Activated CD4-positive, alpha-beta memory T cell treated with anti-CD3 and anti-CD28 coated beads, Interleukin-2, amount 10 ng/mL, durations not matched to agents 7 days and 5 days (primary cell): ENCODE measurements around the gene FOXL3. TPM values are rescaled to one million over a fixed set of nuclear protein-coding genes. Genes with fewer than 3 reads are reported as not detected.
"Not testable (repeated sequence)": the region's sequence is repeated elsewhere in the genome, so short reads cannot be mapped to it uniquely, and the experiment has no call there.

ENCODE experiments used
- CTCF ChIA-PET: fragments of 350-600 bp; sonication (Branson Sonifier 250); formaldehyde crosslinking; loops from one replicate; lab custom pipeline; 2021; ENCODE audit warnings: antibody characterized with exemption, inconsistent platforms; lab: Charles Lee
- POLR2A ChIA-PET: fragments of 350-600 bp; sonication (Branson Sonifier 250); formaldehyde crosslinking; loops from one replicate; lab custom pipeline; 2021; ENCODE audit warnings: antibody characterized with exemption; lab: Charles Lee
- DNase-seq: peaks from one replicate; pipeline ENCODE4 v3.0.0-alpha.2; 2020
- H3K27ac Mint-ChIP-seq: one replicate; pipeline ENCODE4 v1.8.0; 2021; ENCODE audit warnings: mild to moderate bottlenecking, mixed read lengths
- H3K27me3 Mint-ChIP-seq: one replicate; pipeline ENCODE4 v1.8.0; 2021; ENCODE audit warnings: mixed read lengths
- H3K36me3 Mint-ChIP-seq: one replicate; pipeline ENCODE4 v1.8.0; 2021; ENCODE audit warnings: low read depth, mixed read lengths
- H3K4me1 Mint-ChIP-seq: one replicate; pipeline ENCODE4 v1.8.0; 2021; ENCODE audit warnings: mixed read lengths
- H3K4me3 Mint-ChIP-seq: one replicate; pipeline ENCODE4 v1.8.0; 2021; ENCODE audit warnings: mild to moderate bottlenecking, mixed read lengths
- H3K9me3 Mint-ChIP-seq: one replicate; pipeline ENCODE4 v1.8.0; 2021; ENCODE audit warnings: mixed read lengths
- total RNA-seq, 2 experiments: library from RNA; stranded (reverse); gene quantifications; one replicate each; pipeline ENCODE4 v1.2.3, GENCODE V29; 2021

The FOXL3 gene
- total RNA-seq, 2 experiments from 2014 or later, result not detected

DNA sequence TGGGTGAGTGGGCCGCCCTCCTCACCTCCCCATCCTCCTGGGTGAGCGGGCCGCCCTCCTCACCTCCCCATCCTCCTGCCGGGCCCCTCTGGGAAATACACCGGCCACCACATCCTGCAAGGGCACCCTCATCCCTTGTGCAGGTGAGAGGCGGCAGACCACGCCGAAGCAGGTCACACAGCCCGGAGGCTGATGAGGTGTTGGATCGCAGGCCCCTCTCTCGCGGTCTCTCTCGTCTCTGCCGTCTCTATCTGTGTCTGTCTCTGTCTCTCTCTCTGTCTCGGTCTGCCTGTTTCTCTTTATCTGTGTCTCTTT is 30.8 kb upstream of the FOXL3 start:
- Mint-ChIP-seq H3K36me3 (peaks cover 11% of the 10 kb centered on the region), H3K27ac (no peak overlapping the region), H3K27me3 (no peaks in the 10 kb centered on the region), H3K4me3 (no peak overlapping the region), H3K9me3 (peaks cover 11% of the 10 kb centered on the region), H3K4me1 (peaks cover 3% of the 10 kb centered on the region)
- POLR2A ChIA-PET, result no interaction called here
- DNase-seq, result no peak
- CTCF ChIA-PET, result no interaction called here

- CTCF ChIA-PET, result no interaction called here
- H3K27ac Mint-ChIP-seq, result no peak overlapping the region
Observed at GRCh38 chr7:259751-260405, 30.1 kb upstream of the FOXL3 start.

DNA sequence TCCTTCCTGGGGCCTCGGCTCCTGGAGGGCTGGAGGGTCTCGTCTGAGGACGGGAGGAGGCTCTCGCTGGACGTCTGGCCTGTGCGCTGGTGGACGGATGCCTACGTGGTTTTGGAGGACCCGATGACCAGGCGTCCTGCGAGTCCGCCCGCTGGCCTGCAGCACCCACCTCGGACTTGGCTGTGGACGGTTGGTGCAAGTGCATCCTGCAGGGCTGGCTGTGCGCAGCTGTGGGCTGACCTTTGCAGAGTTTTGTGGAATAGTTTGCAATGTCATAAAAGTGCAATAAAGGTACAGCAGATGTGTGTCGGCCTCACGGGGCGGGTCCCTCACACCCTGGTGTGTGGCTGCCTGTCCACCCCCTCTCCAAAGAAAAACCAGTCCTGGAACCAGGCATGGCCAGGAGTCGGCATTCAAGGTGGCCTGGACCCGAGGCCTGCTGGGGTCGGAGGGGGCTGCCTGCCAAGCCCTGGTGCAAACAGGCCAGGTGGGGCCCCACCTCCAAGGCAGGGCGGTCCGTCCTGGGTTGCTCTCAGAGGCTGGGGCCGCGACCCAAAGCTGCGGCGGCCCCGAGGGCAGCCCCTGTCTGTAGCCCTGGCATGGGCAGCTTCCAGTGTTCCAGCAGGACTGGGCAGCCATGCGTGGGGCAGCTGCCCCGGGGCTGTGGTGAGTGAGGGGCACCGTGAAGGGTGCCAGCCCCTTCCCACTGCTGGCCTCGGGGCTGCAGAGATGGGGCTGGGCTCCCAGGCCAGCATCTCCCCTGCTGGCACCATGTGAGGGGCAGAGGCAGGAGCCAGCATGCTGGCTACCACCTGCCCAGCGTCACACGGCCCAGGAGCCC is 29.3 kb upstream of the FOXL3 start:
- ChIA-PET CTCF (no interaction called here), POLR2A (no interaction called here)
- no peak for DNase-seq
- Mint-ChIP-seq H3K4me3 (no peak overlapping the region), H3K9me3 (peaks cover 11% of the 10 kb centered on the region), H3K36me3 (peaks cover 11% of the 10 kb centered on the region), H3K27ac (no peak overlapping the region), H3K27me3 (no peaks in the 10 kb centered on the region), H3K4me1 (peaks cover 3% of the 10 kb centered on the region)

More at GRCh38 chr7:259751-260405, 30.1 kb upstream of the FOXL3 start:
- POLR2A ChIA-PET, result no interaction called here
- Mint-ChIP-seq H3K9me3 (peaks cover 11% of the 10 kb centered on the region), H3K4me3 (no peak overlapping the region), H3K27me3 (no peaks in the 10 kb centered on the region), H3K36me3 (peaks cover 11% of the 10 kb centered on the region), H3K4me1 (peaks cover 3% of the 10 kb centered on the region)
- no peak for DNase-seq

DNA sequence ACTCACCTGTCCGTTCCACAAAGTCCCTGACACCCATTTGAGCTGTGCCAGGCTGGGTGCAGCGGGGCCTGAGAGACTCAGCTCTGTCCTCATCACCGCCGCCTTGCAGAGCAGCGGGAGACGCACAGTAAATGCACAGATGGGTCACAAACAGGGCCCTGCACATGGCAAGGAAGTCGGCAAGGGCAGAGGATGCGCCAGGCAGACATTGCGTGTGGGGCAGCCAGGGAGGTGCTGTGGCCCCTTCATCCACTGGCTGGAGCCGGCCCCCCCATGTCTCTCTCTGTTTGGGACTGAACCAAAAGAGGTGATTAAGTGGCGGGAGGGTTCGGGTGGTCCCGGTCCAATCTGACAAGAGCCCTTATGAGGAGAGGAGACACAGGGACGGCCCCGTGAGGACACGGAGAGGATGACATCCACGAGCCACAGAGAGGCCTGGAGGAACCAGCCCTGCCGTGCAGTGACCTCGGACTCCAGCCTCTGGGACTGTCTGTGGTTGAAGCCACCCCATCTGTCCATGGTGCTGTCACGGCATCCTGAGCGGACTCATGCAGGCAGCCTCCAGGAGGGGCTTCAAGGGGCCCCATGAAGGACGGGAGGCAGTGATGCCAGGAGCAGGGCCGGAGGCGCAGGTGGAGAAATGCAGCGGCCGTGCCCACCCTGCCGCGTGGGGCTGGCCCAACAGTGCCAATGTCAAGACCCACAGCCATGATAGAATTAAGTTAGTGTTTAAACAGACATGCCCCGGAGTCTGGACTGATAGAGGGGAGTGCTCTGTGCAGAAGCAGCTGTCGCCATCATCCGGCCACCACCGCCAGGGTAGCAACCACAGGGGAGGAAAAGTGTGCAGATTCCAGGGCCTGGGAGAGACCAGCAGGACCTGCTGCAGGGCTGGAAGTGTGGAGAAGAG is 28.4 kb upstream of the FOXL3 start:
- peaks cover 3% of the 10 kb centered on the region for H3K4me1 Mint-ChIP-seq
- peaks cover 11% of the 10 kb centered on the region for H3K9me3 Mint-ChIP-seq
- ChIA-PET CTCF (no interaction called here), POLR2A (no interaction called here)
- no peak overlapping the region for H3K4me3 Mint-ChIP-seq
- no peaks in the 10 kb centered on the region for H3K27me3 Mint-ChIP-seq
- no peak for DNase-seq
- H3K27ac Mint-ChIP-seq, result no peak overlapping the region
- H3K36me3 Mint-ChIP-seq, result peaks cover 11% of the 10 kb centered on the region

DNA sequence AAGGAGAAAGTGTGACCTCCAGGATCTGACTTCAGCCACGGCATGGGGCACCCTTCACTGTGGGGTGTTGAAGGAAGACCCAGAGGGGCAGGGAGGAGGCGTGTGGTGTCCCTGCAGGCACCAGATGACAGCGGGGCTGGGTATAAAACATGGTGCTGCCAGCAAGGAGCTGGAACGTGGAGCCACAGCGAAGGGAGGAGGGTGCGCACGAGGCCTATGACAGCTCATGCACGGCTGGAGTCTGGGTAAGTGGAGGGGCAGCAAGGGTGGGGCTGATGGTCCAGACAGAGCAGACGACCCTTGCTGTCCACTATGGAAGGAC is 27.8 kb upstream of the FOXL3 start:
- Mint-ChIP-seq H3K27ac (peak overlapping the region; percentile 31), H3K4me1 (peaks cover 3% of the 10 kb centered on the region), H3K4me3 (no peak overlapping the region), H3K9me3 (peaks cover 11% of the 10 kb centered on the region), H3K36me3 (peaks cover 11% of the 10 kb centered on the region), H3K27me3 (no peaks in the 10 kb centered on the region)
- ChIA-PET POLR2A (no interaction called here), CTCF (no interaction called here)
- DNase-seq, result no peak

- H3K4me1 Mint-ChIP-seq, H3K4me3 Mint-ChIP-seq, H3K27me3 Mint-ChIP-seq, POLR2A ChIA-PET, CTCF ChIA-PET: not testable (repeated sequence)
- peaks cover 11% of the 10 kb centered on the region for H3K9me3 Mint-ChIP-seq
- H3K27ac Mint-ChIP-seq, result peak overlapping the region; percentile 31
- peak; percentile 80 for DNase-seq
- H3K36me3 Mint-ChIP-seq, result peaks cover 11% of the 10 kb centered on the region
Observed at GRCh38 chr7:262631-263311, 27.2 kb upstream of the FOXL3 start.

GRCh38 chr7:263483-264351 is 26.3 kb upstream of the FOXL3 start:
- CTCF ChIA-PET, result interaction anchor here (0.7 to 1.0 kb wide), 2 partner anchors 16 to 53 kb away, joined by 3 read pairs; no protein-coding TSS in a partner anchor
- POLR2A ChIA-PET, H3K27ac Mint-ChIP-seq, H3K27me3 Mint-ChIP-seq, H3K4me1 Mint-ChIP-seq, H3K4me3 Mint-ChIP-seq: not testable (repeated sequence)
- peak; percentile 42 for DNase-seq
- H3K9me3 Mint-ChIP-seq, result peaks cover 11% of the 10 kb centered on the region
- H3K36me3 Mint-ChIP-seq, result peaks cover 11% of the 10 kb centered on the region

DNA sequence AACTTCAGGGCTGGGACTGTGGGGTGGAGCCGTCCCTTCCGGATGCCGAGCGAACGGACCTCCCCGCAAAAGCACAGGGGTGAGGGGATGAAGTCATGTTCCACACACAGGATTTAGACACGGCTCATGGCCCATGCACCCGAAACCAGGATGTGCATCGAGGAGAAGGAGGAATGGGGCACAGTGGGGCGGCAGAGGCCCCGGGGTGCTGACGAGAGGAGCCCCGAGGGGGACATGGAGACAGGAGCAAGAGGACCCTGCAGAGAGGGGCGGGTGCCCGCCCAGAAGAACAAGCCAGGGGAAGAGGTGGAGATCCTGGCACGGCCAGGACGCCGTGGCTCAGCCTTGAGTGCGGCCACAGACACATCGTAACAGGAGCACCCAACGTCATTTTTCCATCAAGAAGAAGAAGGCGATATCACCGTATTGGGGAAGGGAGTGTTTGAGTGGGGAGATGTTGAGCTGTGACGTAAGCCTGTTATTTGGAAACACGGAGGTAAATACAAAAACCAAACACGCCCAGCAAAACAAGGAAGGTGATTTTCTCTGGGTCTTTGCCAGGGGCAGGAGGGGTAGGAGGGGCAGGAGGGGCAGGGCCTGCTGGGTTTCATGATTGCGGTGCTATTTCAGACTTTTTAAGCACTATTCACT is 25.3 kb upstream of the FOXL3 start:
- Mint-ChIP-seq H3K9me3 (peaks cover 11% of the 10 kb centered on the region), H3K4me1 (peaks cover 3% of the 10 kb centered on the region), H3K4me3 (no peak overlapping the region), H3K36me3 (peaks cover 11% of the 10 kb centered on the region), H3K27ac (no peak overlapping the region), H3K27me3 (no peaks in the 10 kb centered on the region)
- ChIA-PET CTCF (no interaction called here), POLR2A (no interaction called here)
- no peak for DNase-seq

GRCh38 chr7:265192-265997 is 24.6 kb upstream of the FOXL3 start:
- Mint-ChIP-seq H3K36me3 (peaks cover 11% of the 10 kb centered on the region), H3K4me1 (peaks cover 3% of the 10 kb centered on the region), H3K9me3 (peaks cover 11% of the 10 kb centered on the region), H3K4me3 (no peak overlapping the region), H3K27ac (no peak overlapping the region), H3K27me3 (no peaks in the 10 kb centered on the region)
- CTCF ChIA-PET, result no interaction called here
- POLR2A ChIA-PET, result no interaction called here
- no peak for DNase-seq

DNA sequence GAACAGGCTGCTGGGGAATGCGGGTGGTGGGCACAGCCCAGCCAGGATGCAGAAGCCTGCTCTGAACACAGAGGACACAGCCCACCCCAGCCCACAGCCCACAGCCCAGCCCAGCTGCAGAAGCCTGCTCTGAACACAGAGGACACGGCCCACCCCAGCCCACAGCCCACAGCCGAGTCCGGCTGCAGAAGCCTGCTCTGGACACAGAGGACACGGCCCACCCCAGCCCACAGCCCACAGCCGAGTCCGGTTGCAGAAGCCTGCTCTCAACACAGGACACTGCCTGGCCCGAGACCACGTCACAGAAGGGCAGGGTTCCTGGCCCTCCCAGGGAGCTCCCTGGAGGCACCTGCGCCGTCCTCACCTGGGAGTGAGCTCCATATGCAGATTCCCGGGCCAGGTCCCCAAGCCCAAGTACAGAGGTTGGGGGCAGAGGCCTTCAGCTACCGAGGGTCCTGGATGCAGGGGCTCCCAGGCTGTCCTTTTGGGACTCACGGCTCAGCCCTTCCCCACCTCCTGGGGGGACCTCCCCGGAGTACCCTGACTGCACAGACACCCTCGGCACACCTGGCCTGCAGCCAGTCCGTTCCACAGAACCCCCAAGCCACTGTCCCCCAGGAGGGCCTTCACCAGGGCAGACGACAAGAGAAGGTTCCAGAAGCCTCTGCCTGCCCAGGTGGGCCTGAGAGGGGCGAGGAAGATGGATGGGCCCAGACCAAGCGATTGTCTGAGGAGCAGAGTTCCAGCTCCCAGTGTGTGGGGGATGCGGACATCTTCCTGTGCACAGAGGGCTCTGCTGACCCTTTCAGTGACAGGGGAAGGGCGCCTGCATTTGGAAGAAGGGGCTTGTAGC is 23.7 kb upstream of the FOXL3 start:
- Mint-ChIP-seq H3K4me3 (no peak overlapping the region), H3K27ac (no peak overlapping the region), H3K36me3 (peaks cover 11% of the 10 kb centered on the region), H3K9me3 (peaks cover 11% of the 10 kb centered on the region), H3K4me1 (peaks cover 3% of the 10 kb centered on the region), H3K27me3 (no peaks in the 10 kb centered on the region)
- CTCF ChIA-PET, result no interaction called here
- DNase-seq, result no peak
- POLR2A ChIA-PET, result no interaction called here
